DND-41 (cell line): Measurements from ENCODE around the gene LILRB1.

Source experiments
- EZH2 ChIP-seq: IDR thresholded peaks from 3 replicates; pipeline ENCODE4 v1.6.1; 2012; ENCODE audit warnings: borderline replicate concordance, low read depth, mild to moderate bottlenecking, moderate library complexity, low read length, inconsistent platforms; ENCODE audit not compliant: severe bottlenecking
- TF ChIP-seq, protein P1 (sequence below): IDR thresholded peaks from 2 replicates; pipeline ENCODE4 v1.5.1; 2012; ENCODE audit warnings: borderline replicate concordance, low read length, moderate library complexity, mild to moderate bottlenecking; ENCODE audit not compliant: poor library complexity, severe bottlenecking; ENCODE audit errors: extremely low read depth

DNA sequence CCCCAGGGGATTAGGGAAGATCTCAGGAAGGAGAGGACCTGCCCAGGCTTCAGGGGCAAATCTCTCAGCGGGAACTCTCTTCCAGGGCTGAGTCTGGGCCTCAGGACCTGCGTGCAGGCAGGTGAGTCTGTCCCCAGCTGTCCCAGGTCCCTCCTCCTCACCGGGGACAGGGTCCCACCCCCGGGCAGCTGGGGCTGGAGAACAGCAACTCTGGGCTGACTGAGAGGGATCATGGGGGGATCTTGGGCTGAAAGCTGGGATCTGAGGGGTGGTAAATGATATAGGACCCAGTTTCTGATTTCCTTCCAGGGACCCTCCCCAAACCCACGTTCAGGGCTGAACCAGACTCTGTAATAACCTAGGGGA is 22.5 kb upstream of the LILRB1 start:
- TF ChIP-seq, protein P1, sequence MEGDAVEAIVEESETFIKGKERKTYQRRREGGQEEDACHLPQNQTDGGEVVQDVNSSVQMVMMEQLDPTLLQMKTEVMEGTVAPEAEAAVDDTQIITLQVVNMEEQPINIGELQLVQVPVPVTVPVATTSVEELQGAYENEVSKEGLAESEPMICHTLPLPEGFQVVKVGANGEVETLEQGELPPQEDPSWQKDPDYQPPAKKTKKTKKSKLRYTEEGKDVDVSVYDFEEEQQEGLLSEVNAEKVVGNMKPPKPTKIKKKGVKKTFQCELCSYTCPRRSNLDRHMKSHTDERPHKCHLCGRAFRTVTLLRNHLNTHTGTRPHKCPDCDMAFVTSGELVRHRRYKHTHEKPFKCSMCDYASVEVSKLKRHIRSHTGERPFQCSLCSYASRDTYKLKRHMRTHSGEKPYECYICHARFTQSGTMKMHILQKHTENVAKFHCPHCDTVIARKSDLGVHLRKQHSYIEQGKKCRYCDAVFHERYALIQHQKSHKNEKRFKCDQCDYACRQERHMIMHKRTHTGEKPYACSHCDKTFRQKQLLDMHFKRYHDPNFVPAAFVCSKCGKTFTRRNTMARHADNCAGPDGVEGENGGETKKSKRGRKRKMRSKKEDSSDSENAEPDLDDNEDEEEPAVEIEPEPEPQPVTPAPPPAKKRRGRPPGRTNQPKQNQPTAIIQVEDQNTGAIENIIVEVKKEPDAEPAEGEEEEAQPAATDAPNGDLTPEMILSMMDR, result no peak
- TF ChIP-seq EZH2, result no peak
